Body of pancreas (tissue), 4 donors: ENCODE data around the gene HDAC1. TPM values are rescaled to one million over a fixed set of nuclear protein-coding genes. Genes with fewer than 3 reads are reported as not detected.

Experiments used
- ATAC-seq: fragments of 150-250 bp; one replicate; pipeline ENCODE4 v1.9.1; 2016
- DNase-seq, 4 donors: peaks; one replicate each; pipeline ENCODE4 v3.0.0-alpha.2; 2019
- H3K27ac ChIP-seq, 4 donors: fragments of 200-600 bp; sonication (generic); 1 replicate in 3 of 4; 2 replicates in 1 of 4; pipeline versions ENCODE4 v1.5.1 to v1.6.1; 2016 to 2019; ENCODE audit warnings: mild to moderate bottlenecking in 1 of 4, mixed read lengths in 1 of 4, moderate library complexity in 1 of 4
- H3K27me3 ChIP-seq, 2 donors: fragments of 200-600 bp; sonication (generic); one replicate each; pipeline ENCODE4 v1.6.0; 2016; ENCODE audit warnings: mild to moderate bottlenecking in 1 of 2
- H3K36me3 ChIP-seq, 2 donors: fragments of 200-600 bp; sonication (generic); replicated peaks in 1 of 2; 2 replicates each; pipeline ENCODE4 v1.5.1; 2016; ENCODE audit warnings: low read depth in 2 of 2; ENCODE audit not compliant: insufficient read depth in 1 of 2
- H3K4me1 ChIP-seq: fragments of 200-600 bp; sonication (generic); one replicate; pipeline ENCODE4 v1.6.0; 2016
- H3K4me3 ChIP-seq, 2 donors: fragments of 200-600 bp; sonication (generic); 1 replicate in 1 of 2; 2 replicates in 1 of 2; pipeline ENCODE4 v1.5.1; 2016 to 2019
- H3K9me3 ChIP-seq, 3 donors: fragments of 200-600 bp; sonication (generic); 1 replicate in 2 of 3; 2 replicates in 1 of 3; pipeline ENCODE4 v1.5.1; 2016
- POLR2A ChIP-seq, 3 donors: fragments of 450-650 bp; IDR thresholded peaks; one replicate each; pipeline ENCODE4 v1.6.1; 2016; ENCODE audit warnings: antibody characterized with exemption in 3 of 3, mild to moderate bottlenecking in 2 of 3
- WGBS, 2 donors: methylation state at CpG; one replicate each; pipeline ENCODE4 v1.1.5; 2017; 5-methylcytosine and 5-hydroxymethylcytosine counted together
- intact Hi-C: fragments of 100-400 bp; cut with DNase I; formaldehyde crosslinking; loops from one replicate; pipeline ENCODE4 v1.15.1; 2023
- total RNA-seq, 2 donors: library from RNA; depleted of rRNA; stranded (reverse); fragments of >200 nt; gene quantifications; one replicate each; pipeline ENCODE4 v1.1.0, GENCODE V29; 2016
- TF ChIP-seq, protein P1 (sequence below), 7 experiments: fragments of 450-650 bp in 4 of 7; fragments of 200-600 bp in 3 of 7; sonication (generic) in 3 of 7; IDR thresholded peaks; one replicate each; pipeline ENCODE4 v1.5.1; 2016 to 2019; ENCODE audit warnings: antibody characterized with exemption in 7 of 7

HDAC1 gene
- total RNA-seq, 2 donors from 2014 or later: 32.7 to 50.4 TPM

DNA sequence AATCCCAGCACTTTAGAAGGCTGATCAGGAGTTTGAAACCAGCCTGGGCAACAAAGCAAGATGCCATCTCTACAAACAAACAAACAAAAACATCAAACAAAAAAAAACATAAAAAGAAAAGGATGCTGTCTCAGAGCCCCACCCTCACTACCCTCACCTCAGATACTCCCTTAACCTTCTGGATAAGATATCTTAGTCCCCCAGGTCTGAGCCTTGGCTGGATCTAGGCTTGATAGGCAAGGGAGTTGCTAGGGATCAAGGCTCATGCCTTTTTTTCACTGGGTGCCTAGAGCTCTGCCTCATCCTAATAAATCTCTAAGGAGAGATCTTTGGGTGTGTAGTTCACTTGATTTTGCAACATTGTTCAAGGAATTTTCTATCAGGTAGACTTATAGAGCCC lies 7.4 kb downstream of the HDAC1 start:
- no peak for TF ChIP-seq POLR2A (IDR thresholded peaks at IDR 0.05)
- TF ChIP-seq, protein P1, sequence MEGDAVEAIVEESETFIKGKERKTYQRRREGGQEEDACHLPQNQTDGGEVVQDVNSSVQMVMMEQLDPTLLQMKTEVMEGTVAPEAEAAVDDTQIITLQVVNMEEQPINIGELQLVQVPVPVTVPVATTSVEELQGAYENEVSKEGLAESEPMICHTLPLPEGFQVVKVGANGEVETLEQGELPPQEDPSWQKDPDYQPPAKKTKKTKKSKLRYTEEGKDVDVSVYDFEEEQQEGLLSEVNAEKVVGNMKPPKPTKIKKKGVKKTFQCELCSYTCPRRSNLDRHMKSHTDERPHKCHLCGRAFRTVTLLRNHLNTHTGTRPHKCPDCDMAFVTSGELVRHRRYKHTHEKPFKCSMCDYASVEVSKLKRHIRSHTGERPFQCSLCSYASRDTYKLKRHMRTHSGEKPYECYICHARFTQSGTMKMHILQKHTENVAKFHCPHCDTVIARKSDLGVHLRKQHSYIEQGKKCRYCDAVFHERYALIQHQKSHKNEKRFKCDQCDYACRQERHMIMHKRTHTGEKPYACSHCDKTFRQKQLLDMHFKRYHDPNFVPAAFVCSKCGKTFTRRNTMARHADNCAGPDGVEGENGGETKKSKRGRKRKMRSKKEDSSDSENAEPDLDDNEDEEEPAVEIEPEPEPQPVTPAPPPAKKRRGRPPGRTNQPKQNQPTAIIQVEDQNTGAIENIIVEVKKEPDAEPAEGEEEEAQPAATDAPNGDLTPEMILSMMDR (IDR thresholded peaks at IDR 0.05): no peak
- H3K27ac ChIP-seq: no peak overlapping the region
- H3K9me3 ChIP-seq: no peaks in the 10 kb centered on the region
- peaks cover 0 to under 1% of the 10 kb centered on the region in 2 donors for H3K36me3 ChIP-seq
- ATAC-seq (no peak), DNase-seq (no peak)
- H3K4me3 ChIP-seq: no peak overlapping the region
- intact Hi-C loops: loop anchor here (10.0 kb wide), 1 partner anchor 65 kb away; no protein-coding TSS in a partner anchor
- H3K27me3 ChIP-seq: no peaks in the 10 kb centered on the region
- H3K4me1 ChIP-seq: peaks cover 9% of the 10 kb centered on the region

DNA sequence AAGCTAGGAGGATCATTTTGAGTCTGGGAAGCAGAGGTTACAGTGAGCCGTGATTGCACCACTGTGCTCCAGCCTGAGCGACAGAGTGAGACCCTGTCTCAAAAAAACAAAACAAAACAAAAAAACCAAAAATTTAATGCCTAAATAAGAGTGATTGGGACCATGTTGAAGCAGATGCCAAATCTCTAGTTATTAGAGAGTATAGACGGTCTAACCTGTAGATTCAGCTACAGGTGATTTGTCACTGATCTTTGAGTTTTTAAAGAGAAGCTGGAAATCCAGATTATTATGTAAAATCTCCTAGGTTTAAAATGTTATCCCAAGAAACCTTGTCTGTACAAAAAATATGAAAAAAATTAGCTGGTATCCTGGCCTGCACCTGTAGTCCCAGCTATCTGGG lies 11.5 kb downstream of the HDAC1 start:
- peaks cover 9% of the 10 kb centered on the region for H3K4me1 ChIP-seq
- no peaks in the 10 kb centered on the region for H3K9me3 ChIP-seq
- WGBS, 2 donors: 98% methylated on average over 3 of the region's 3 CpGs
- ATAC-seq (no peak), DNase-seq (no peak)
- no peak for TF ChIP-seq POLR2A (IDR thresholded peaks at IDR 0.05)
- TF ChIP-seq, protein P1 (IDR thresholded peaks at IDR 0.05): no peak
- no peaks in the 10 kb centered on the region for H3K27me3 ChIP-seq
- H3K27ac ChIP-seq: no peak overlapping the region
- H3K36me3 ChIP-seq: peaks cover 0 to 4% of the 10 kb centered on the region in 2 donors
- H3K4me3 ChIP-seq: no peak overlapping the region
- intact Hi-C loops: no loop called here

DNA sequence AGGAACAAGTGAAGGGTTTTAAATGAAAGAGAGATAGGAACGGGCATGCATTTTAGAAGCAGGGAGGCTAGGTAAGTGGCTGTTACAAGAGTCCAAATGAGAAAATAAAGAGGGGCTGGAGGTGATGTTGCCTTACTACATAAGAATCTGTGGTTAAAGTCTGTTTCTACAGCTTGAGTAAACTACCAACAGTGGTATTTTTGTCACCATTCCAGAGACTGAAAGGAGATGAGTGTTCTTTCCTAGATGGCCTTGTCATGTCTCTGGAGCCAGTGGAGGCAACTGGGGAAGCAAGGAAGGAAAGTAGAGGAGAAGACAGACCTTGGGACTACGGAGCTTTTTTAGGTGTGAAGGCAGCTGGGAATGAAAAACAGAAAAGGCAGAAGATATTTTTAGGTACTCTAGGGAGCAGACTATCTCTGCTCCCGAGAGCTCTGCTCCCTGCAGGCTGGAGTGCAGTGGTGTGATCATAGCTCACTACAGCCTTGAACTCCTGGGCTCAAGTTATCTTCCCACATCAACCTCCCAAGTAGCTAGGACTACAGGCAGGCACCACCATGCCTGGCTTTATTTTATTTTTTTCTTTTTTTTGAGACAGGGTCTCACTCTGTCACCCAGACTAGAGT lies 12.2 kb downstream of the HDAC1 start:
- WGBS, 2 donors: 87 to 93% methylated on average over 3 of the region's 3 CpGs

DNA sequence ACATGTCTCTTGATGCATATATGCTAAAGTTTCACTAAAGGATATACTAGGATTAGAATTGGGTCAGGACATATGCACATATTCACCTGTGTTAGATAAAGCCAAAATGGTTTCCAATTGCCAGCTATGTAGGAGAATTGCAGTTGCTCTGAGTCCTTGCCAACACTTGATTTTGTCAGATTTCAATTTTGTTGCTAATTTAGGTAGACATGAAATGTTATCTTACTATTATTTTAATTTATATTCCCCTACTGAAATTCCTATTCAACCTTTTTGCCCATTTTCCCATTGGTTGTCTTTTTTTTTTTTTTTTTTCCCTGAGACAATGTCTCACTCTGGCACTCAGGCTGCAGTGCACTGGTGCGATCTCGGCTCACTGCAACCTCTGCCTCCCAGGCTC lies 13.4 kb downstream of the HDAC1 start:
- H3K27me3 ChIP-seq: no peaks in the 10 kb centered on the region
- ATAC-seq (no peak), DNase-seq (no peak)
- intact Hi-C loops: no loop called here
- no peak for TF ChIP-seq POLR2A (IDR thresholded peaks at IDR 0.05)
- TF ChIP-seq, protein P1 (IDR thresholded peaks at IDR 0.05): no peak
- peaks cover 20% of the 10 kb centered on the region for H3K4me1 ChIP-seq
- peaks cover 0 to 4% of the 10 kb centered on the region in 2 donors for H3K36me3 ChIP-seq
- H3K4me3 ChIP-seq: no peak overlapping the region
- no peaks in the 10 kb centered on the region for H3K9me3 ChIP-seq
- H3K27ac ChIP-seq: no peak overlapping the region
- WGBS, 2 donors: 92 to 100% methylated on average over 2 of the region's 2 CpGs

More for the DNA sequence above, 12.2 kb downstream of the HDAC1 start:
- Histone ChIP-seq H3K4me1 (peaks cover 9% of the 10 kb centered on the region), H3K4me3 (no peak overlapping the region), H3K36me3 (peaks cover 0 to 4% of the 10 kb centered on the region in 2 donors), H3K27ac (no peak overlapping the region), H3K27me3 (no peaks in the 10 kb centered on the region), H3K9me3 (no peaks in the 10 kb centered on the region)
- intact Hi-C loops: no loop called here
- DNase-seq (no peak), ATAC-seq (no peak)
- TF ChIP-seq, protein P1 (IDR thresholded peaks at IDR 0.05): no peak
- TF ChIP-seq POLR2A (IDR thresholded peaks at IDR 0.05): no peak

DNA sequence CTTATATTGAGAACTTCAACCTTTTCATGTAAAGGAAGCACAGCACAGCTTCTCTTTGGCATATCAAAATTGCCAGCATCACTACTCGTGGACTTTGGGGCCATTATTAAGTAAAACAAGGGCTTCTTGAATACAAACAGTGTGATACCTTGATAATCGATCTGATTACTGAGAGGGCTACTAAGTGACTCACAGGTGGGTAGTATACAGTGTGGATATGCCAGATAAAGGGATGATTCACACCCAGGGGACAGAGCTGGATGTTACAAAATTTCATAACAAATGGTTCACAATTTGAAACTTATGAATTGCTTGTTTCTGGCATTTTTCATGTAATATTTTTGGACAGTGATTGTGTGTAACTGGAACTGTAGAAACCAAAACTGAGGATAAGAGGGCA lies 15.4 kb downstream of the HDAC1 start:
- TF ChIP-seq, protein P1 (IDR thresholded peaks at IDR 0.05): no peak
- no peak for TF ChIP-seq POLR2A (IDR thresholded peaks at IDR 0.05)
- DNase-seq: no peak
- H3K4me1 ChIP-seq: peaks cover 22% of the 10 kb centered on the region
- H3K9me3 ChIP-seq: no peaks in the 10 kb centered on the region
- no peak overlapping the region for H3K27ac ChIP-seq
- ATAC-seq: no peak
- peaks cover 0 to 4% of the 10 kb centered on the region in 2 donors for H3K36me3 ChIP-seq
- intact Hi-C loops: no loop called here
- 44 to 52% methylated on average over 2 of the region's 2 CpGs for WGBS, 2 donors
- H3K27me3 ChIP-seq: no peaks in the 10 kb centered on the region
- H3K4me3 ChIP-seq: no peak overlapping the region
